Esophagus (tissue), 2 donors: Measurements from ENCODE around the gene FRAS1. TPM values are rescaled to one million over a fixed set of nuclear protein-coding genes. Genes with fewer than 3 reads are reported as not detected.

Source experiments
- H3K27ac ChIP-seq, 2 donors: one replicate each; pipeline ENCODE4 v1.5.1; 2013; ENCODE audit warnings: low read depth in 2 of 2, mild to moderate bottlenecking in 2 of 2, inconsistent platforms in 1 of 2, low read length in 1 of 2, moderate library complexity in 1 of 2
- H3K27me3 ChIP-seq, 2 donors: one replicate each; pipeline ENCODE4 v1.6.1; 2013; ENCODE audit warnings: low read length in 2 of 2, control low read depth in 1 of 2, mild to moderate bottlenecking in 1 of 2; ENCODE audit not compliant: insufficient read depth in 2 of 2, control insufficient read depth in 1 of 2
- H3K36me3 ChIP-seq, 2 donors: one replicate each; pipeline ENCODE4 v1.6.1; 2013; ENCODE audit warnings: low read length in 1 of 2; ENCODE audit not compliant: control insufficient read depth in 2 of 2, insufficient read depth in 2 of 2
- H3K4me1 ChIP-seq, 2 donors: one replicate each; pipeline ENCODE4 v1.6.1; 2013; ENCODE audit warnings: low read length in 1 of 2; ENCODE audit not compliant: control insufficient read depth in 2 of 2, insufficient read depth in 2 of 2
- H3K4me3 ChIP-seq, 2 donors: one replicate each; pipeline ENCODE4 v1.5.1; 2013; ENCODE audit warnings: low read length in 2 of 2, mild to moderate bottlenecking in 2 of 2, low read depth in 1 of 2, moderate library complexity in 1 of 2
- H3K9me3 ChIP-seq, 2 donors: one replicate each; pipeline ENCODE4 v1.6.1; 2013; ENCODE audit warnings: mild to moderate bottlenecking in 2 of 2, low read depth in 1 of 2, low read length in 1 of 2, moderate library complexity in 1 of 2; ENCODE audit not compliant: control insufficient read depth in 2 of 2, insufficient read depth in 1 of 2
- WGBS, 2 donors: extraction: QIAGEN DNeasy Blood & Tissue Kit; methylation state at CpG; one replicate each; pipeline ENCODE4 v1.1.7; 2013; 5-methylcytosine and 5-hydroxymethylcytosine counted together
- polyA plus RNA-seq, 2 donors: library from polyadenylated mRNA; stranded (reverse); fragments of 200-250 nt; gene quantifications; one replicate each; pipeline ENCODE4 v1.2.3, GENCODE V29; 2013
- donor health status: healthy with polysubstance abuse.
- donor health status: Bipolar disorder and iron deficiency.

FRAS1 gene
- polyA plus RNA-seq, 2 donors = 0.60 to 1.6 TPM

DNA sequence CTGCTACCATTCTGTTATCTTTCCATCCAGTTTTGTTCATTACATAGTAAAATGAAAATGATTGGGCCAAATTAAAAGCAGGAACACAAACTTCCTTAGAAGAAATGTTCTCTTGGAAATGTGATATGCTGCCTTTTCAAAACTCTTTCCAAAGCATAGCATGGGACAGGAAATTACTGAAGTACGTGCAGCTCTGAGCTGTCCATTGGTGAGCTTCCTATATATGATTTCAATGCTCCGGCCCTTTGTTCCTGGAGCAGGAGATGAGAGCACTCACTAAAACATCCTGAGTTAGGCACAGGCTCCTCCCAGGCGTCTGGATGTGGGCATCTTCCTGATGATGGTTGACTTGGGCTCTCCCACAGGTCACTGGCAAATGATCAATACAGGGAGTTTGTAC is 461.4 kb downstream of the FRAS1 start:
- no peak overlapping the region for H3K27ac ChIP-seq
- no peaks in the 10 kb centered on the region for H3K36me3 ChIP-seq
- no peaks in the 10 kb centered on the region for H3K27me3 ChIP-seq
- no peaks in the 10 kb centered on the region for H3K9me3 ChIP-seq
- no peaks in the 10 kb centered on the region for H3K4me1 ChIP-seq
- no peak overlapping the region for H3K4me3 ChIP-seq
- WGBS, 2 donors = 73 to 83% methylated on average over 3 of the region's 3 CpGs

GRCh38 chr4:78519962-78520361 is 462.8 kb downstream of the FRAS1 start:
- Histone ChIP-seq H3K9me3 (no peaks in the 10 kb centered on the region), H3K4me1 (no peaks in the 10 kb centered on the region), H3K27ac (no peak overlapping the region), H3K27me3 (no peaks in the 10 kb centered on the region), H3K4me3 (no peak overlapping the region), H3K36me3 (no peaks in the 10 kb centered on the region)
- WGBS, 2 donors = 86 to 88% methylated on average over 3 of the region's 3 CpGs

DNA sequence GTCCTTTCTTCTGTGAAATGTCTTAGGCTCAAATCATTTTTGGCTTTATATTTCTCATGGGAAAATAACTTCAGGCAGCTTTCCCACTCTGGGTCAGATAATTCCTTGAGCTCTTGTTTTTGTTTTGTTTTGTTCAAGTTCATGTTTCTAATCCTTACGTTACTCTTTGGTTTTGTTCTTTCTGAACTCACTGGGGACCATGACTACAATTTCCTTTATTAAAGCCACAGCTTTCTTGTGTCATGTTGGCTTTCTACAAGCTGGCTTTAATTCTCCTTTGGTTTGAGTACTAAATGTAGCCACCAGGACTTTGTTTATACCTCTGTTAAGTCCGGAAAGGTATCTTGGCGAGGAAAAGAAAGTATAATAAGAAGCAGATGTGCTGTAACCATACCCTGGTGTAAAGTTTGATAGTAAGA is 463.7 kb downstream of the FRAS1 start:
- 56 to 58% methylated on average over 3 of the region's 3 CpGs for WGBS, 2 donors
- H3K4me3 ChIP-seq = no peak overlapping the region
- H3K36me3 ChIP-seq = no peaks in the 10 kb centered on the region
- no peaks in the 10 kb centered on the region for H3K27me3 ChIP-seq
- H3K9me3 ChIP-seq = no peaks in the 10 kb centered on the region
- no peaks in the 10 kb centered on the region for H3K4me1 ChIP-seq
- H3K27ac ChIP-seq = no peak overlapping the region

GRCh38 chr4:78524009-78524408 is 466.9 kb downstream of the FRAS1 start:
- H3K36me3 ChIP-seq = no peaks in the 10 kb centered on the region
- H3K27me3 ChIP-seq = no peaks in the 10 kb centered on the region
- no peaks in the 10 kb centered on the region for H3K9me3 ChIP-seq
- H3K4me3 ChIP-seq = no peak overlapping the region
- WGBS, 2 donors = 0 to 84% methylated on average over 1 of the region's 1 CpG
- H3K4me1 ChIP-seq = no peaks in the 10 kb centered on the region
- H3K27ac ChIP-seq = no peak overlapping the region

- Histone ChIP-seq H3K4me3 (no peak overlapping the region), H3K27me3 (no peaks in the 10 kb centered on the region), H3K36me3 (no peaks in the 10 kb centered on the region), H3K4me1 (no peaks in the 10 kb centered on the region), H3K27ac (no peak overlapping the region), H3K9me3 (no peaks in the 10 kb centered on the region)
- 73 to 75% methylated on average over 3 of the region's 3 CpGs for WGBS, 2 donors
Measured at GRCh38 chr4:78525559-78525958, 468.4 kb downstream of the FRAS1 start.

- Histone ChIP-seq H3K36me3 (no peaks in the 10 kb centered on the region), H3K27me3 (no peaks in the 10 kb centered on the region), H3K9me3 (no peaks in the 10 kb centered on the region), H3K27ac (no peak overlapping the region), H3K4me1 (no peaks in the 10 kb centered on the region), H3K4me3 (no peak overlapping the region)
- WGBS, 2 donors = 90 to 97% methylated on average over 1 of the region's 1 CpG
Measured at GRCh38 chr4:78527103-78527502, 470.0 kb downstream of the FRAS1 start.

- H3K27me3 ChIP-seq = no peaks in the 10 kb centered on the region
- 78 to 87% methylated on average over 4 of the region's 4 CpGs for WGBS, 2 donors
- no peaks in the 10 kb centered on the region for H3K4me1 ChIP-seq
- no peaks in the 10 kb centered on the region for H3K9me3 ChIP-seq
- no peaks in the 10 kb centered on the region for H3K36me3 ChIP-seq
- H3K27ac ChIP-seq = no peak overlapping the region
- no peak overlapping the region for H3K4me3 ChIP-seq
Measured at GRCh38 chr4:78527555-78527954, 470.4 kb downstream of the FRAS1 start.

- no peak overlapping the region for H3K27ac ChIP-seq
- no peaks in the 10 kb centered on the region for H3K36me3 ChIP-seq
- H3K4me3 ChIP-seq = no peak overlapping the region
- 53 to 85% methylated on average over 3 of the region's 3 CpGs for WGBS, 2 donors
- H3K9me3 ChIP-seq = no peaks in the 10 kb centered on the region
- no peaks in the 10 kb centered on the region for H3K4me1 ChIP-seq
- no peaks in the 10 kb centered on the region for H3K27me3 ChIP-seq
Measured at GRCh38 chr4:78528327-78528726, 471.2 kb downstream of the FRAS1 start.

DNA sequence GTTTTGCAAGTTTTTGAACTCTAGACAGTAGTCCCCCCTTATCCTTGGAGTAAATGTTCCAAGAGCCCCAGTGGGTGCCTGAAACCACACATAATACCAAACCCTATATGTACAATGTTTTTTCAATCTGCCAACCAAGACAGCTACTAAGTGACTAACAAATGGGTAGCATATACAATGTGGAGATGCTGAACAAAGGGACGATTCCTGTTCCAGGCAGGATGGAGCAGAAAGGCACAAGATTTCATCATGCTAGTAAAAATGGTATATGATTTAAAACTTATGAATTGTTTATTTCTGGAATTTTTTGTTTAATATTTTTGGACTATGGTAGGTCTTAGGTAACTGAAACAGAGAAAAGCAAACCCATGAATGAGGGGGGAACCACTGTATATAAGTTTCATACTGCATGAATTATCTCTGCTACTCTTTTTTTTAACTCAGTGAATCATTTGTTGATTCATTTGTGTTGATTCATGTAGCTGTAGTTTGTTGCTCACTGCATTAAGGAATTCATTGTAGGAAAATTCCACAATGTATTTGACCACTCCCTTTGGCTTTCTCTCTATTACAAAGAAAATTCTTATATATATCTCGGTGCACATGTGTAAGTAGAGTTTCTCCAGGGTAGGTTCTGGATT is 472.6 kb downstream of the FRAS1 start:
- H3K36me3 ChIP-seq = no peaks in the 10 kb centered on the region
- no peaks in the 10 kb centered on the region for H3K9me3 ChIP-seq
- WGBS, 2 donors = 66 to 79% methylated on average over 2 of the region's 2 CpGs
- no peak overlapping the region for H3K4me3 ChIP-seq
- H3K4me1 ChIP-seq = no peaks in the 10 kb centered on the region
- no peaks in the 10 kb centered on the region for H3K27me3 ChIP-seq
- no peak overlapping the region for H3K27ac ChIP-seq

DNA sequence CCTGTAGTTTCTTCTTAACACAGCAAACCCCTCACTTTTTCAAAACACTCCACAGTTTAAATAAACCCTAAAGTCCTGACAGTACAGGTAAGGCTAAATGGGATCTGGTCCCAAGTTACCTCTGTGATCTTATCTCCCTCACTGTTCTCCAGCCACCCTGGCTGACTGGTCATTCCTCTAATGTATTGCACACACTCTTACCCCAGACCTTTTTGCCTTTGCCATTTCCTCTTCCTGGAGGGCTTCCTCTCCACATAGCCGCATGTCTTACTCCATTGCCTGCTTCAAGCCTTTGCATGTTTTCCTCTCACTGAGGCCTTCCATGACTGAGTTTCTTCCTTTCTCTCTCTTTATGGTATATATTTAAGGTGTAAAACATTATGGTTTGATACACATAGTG is 474.9 kb downstream of the FRAS1 start:
- Histone ChIP-seq H3K4me1 (no peaks in the 10 kb centered on the region), H3K27me3 (no peaks in the 10 kb centered on the region), H3K36me3 (no peaks in the 10 kb centered on the region), H3K9me3 (no peaks in the 10 kb centered on the region), H3K27ac (no peak overlapping the region), H3K4me3 (no peak overlapping the region)
- WGBS, 2 donors = 84 to 88% methylated on average over 1 of the region's 1 CpG
